HG02642 (cell line): ENCODE measurements around the gene GMDS.

Experiments used
- ATAC-seq: cut with Tn5 transposase; IDR thresholded peaks from one replicate; pipeline ENCODE4 v1.9.1; 2021; ENCODE audit warnings: mild to moderate bottlenecking; ENCODE audit not compliant: unreplicated experiment, poor library complexity

GMDS gene

DNA sequence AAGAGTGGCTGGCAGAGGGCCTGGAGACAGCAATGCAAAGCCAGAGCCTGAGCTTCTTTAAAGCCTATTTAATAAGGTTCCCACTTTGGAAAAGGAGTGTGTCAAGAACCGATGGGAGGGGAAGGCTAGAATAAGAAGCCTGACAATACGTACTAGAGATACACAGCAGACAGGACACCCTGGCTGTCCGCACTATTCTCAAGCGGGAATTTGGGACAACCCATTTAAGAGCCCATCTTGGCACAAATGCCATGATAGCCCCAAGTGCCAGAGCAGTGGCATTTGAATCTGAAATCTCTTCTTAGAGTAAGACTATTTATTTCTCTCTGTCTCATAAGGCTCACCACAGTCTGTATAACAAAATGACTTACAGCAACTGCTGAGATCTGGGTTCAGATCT, 3.1 kb downstream of the GMDS start:
- ATAC-seq = no peak

- ATAC-seq = no peak
Observed at GRCh38 chr6:2240961-2241360, 4.4 kb downstream of the GMDS start.

DNA sequence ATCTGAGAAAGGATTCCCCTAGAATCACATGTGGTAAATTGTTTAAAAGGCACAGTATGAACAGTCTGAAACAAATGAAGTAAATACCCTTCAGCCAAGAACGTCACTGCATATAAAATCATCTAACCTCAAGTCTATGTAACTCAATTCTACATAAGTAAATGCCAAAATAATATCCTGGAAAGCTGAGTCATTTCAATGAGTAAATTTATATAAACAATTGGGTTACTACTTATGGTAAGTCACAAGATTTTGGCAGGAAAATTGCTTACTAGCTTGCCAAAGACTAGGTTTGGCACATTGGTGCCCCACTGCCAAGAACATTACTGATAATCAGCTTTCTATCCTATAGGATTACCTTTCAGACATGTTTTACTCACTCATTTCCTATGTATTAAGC, 8.4 kb downstream of the GMDS start:
- no peak for ATAC-seq

DNA sequence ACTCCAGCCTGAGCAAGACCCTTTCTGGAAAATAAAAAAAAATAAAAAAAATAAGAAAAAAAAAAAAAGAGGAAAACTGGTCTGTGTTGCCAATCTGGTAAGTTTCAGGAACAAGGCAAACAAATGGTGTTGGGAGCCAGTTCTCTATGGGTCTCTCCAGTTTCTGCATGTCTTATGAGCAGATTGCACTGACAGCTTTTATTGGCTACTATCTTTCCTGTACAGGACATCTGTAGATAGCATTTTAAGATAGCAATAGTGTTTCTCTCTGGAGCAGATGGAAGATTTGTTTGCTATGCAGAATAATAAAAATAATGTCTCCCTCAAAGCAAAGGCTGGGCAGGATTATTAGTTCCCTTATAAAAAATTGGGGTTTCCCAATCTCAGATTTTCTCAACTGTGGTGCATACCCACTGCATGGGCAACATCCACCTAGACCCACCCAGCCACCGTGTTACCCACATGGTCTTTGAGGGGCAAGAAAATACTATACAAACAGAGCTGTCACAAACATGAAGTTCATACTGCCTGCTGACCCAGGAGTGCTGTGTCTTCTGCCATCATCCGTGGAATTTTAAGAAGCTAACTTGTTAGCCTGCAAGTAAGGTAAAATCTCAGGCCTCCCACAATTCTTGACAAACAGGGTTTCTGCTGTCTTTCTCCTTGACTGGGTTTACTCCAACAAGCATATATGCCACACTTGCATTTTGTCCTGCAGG, 9.5 kb downstream of the GMDS start:
- ATAC-seq = no peak

DNA sequence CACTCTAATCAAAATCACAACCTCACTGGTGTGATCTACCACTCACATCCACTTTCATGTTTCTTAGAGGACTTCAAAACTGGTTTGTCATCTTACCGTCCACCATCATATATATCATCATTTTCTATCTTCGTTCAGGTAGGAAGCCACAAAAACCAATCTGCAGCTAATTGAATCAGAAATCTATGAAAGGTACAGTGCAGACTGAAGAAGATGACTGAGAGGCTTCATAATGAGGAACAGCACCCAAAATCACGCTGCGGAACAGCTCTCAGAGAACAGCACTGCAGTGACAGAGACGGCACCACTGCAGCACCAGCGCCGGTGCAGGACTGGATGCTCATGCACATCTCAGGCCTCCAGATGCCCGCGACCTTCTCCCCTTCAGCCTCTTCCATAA, 13.0 kb downstream of the GMDS start:
- ATAC-seq = no peak

- no peak for ATAC-seq
Observed at GRCh38 chr6:2231438-2231837, 14.0 kb downstream of the GMDS start.

DNA sequence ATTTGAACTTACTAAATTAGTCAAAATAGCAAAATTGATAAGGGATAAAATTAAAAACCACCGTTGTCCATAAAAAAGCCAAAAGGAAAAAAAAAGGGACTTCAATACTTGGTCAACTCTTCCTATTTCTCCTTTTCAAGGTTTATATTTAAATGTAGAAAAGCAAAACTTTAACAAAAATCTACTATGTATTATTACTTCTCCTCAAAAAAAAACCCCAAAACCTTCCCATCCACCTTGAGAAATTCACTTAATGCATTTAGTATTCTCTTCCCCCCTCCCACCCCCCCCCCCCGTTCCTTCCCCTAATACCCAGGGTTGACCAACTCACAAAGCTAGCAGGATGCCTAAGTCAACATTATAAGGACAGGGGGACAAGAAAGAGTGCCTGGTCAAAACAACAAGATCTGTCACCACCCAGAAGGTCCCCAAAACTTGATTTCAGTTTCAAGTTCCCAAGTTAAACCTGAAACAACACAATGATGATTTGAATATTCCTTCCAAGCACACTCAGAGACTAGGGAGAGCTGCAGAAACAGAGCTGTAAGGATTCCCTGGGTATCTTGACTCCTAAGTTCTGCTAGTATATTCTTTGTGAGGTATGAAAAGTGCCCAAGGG, 14.6 kb downstream of the GMDS start:
- ATAC-seq = no peak

DNA sequence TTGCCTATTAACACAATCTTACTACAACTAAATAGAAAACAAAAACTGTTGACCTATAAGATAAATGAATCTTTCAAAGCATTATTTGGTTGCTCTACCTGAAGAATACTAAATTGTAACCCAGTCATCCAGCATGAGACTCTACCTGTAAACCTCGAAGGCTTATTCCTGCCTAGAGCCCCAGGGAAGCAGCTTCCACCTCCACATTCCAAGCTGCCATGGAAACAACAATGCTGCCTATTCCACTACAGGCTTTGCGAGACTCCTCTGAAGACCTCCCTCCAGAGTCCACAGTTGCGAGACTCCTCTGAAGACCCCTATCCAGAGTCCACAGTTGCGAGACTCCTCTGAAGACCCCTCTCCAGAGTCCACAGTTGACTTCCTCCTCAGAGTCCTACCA, 15.7 kb downstream of the GMDS start:
- no peak for ATAC-seq

- ATAC-seq = no peak
Observed at GRCh38 chr6:2229039-2229438, 16.4 kb downstream of the GMDS start.

DNA sequence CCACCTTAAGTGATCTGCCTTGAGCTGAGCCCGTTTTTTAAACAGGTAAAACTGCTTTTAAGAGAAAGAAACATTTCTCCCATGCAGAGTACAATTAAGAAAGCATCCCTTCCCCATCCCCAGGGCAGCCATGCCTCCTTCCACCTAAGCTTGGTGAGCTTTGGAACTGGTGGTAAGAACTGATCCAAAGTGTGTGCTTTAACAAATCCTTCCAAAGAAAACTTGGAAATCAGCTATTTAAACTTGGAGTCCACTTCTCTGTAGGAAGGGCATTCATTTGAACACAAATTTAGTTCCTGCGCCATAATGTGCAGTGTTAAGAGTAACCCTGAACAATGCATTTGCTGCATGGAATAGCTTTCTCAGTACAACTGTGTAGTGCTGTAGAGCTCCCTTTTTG, 17.0 kb downstream of the GMDS start:
- ATAC-seq = no peak

- ATAC-seq = no peak
Observed at GRCh38 chr6:2226775-2227174, 18.6 kb downstream of the GMDS start.

- no peak for ATAC-seq
Observed at GRCh38 chr6:2225422-2226392, 19.7 kb downstream of the GMDS start.

GRCh38 chr6:2224847-2225382, 20.5 kb downstream of the GMDS start:
- no peak for ATAC-seq

DNA sequence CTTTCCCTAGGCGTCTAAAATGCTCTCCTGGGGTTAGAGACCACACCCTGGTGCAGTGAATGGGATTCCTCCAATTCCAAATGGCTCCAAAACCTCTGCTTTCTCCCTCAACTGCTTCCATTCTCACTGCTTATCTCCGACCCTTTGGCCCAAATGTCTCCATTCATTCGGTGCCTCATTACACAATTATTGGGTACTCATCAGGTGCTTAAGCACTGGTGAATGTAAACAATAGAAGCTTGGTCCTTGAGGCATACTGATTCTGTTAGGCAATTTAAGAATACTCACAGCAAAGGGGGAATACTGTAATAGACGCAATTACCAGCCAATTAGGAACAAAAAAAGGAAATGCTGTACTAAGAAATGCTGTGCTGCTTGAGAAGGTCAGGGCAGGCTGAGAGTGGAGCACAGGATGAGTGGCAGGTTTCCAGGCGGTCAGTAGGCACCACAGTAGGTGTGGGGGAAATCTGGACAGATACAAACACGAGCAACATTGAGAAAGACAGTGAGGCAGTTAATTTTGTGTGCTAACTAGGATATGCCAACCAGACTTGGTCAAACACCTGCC, 23.0 kb downstream of the GMDS start:
- peak; percentile 21 for ATAC-seq

DNA sequence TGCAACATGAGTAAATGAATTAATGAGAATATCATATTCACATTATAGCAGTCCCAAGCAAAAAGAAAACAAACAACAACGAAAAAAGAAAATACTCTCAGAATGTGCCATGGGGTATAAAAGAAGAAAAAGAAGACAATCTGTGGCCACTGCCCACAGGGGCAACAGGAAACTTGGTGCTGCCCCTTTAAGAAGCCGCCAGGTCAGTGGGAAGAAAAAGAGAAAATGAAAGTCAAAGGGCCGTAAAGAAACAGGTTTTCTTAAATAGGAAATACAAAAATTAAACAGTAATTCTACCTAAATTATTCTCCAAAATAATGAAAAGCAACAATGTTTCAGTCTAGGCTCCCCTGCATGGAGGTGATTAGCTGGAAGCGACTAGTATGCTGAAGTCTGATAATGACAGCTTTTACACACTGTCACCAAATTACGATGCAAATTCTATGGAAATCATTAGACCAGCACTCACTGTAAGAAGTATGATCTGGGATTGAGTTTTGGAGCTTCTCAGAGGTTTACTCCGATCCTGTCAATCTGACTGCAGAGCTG, 23.6 kb downstream of the GMDS start:
- peak; percentile 56 for ATAC-seq

- no peak for ATAC-seq
Observed at GRCh38 chr6:2220154-2220553, 25.3 kb downstream of the GMDS start.

- no peak for ATAC-seq
Observed at GRCh38 chr6:2218866-2219265, 26.5 kb downstream of the GMDS start.

GRCh38 chr6:2216794-2217383, 28.5 kb downstream of the GMDS start:
- no peak for ATAC-seq

GRCh38 chr6:2215342-2215741, 30.1 kb downstream of the GMDS start:
- no peak for ATAC-seq

DNA sequence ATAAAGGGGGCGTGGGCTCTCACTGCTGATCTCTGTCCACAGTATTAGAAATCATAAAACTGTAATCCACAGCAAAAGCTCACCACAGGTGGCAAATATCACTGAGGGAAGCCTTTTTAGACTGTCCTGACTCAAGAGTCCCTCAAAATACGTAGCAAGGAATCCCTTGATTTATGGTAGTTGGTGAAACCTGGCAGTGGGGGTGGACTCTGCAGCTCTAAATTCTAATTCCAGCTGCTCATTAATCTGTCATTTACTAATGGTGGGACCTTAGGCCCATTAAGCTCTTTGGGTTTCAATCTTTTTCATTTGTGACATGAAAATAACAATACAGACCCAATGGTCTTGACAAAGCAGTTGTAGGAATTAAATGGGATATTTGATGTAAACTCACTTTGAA, 32.3 kb downstream of the GMDS start:
- no peak for ATAC-seq
